Measurements from ENCODE around the gene GPR179. TPM values are rescaled to one million over a fixed set of nuclear protein-coding genes. Genes with fewer than 3 reads are reported as not detected.

GPR179 gene
- total RNA-seq, 2 donors from 2014 or later: 0.03 to 0.12 TPM

Other genes with a start within 250 kb of the GPR179 start
- not detected for gene TBC1D3E, start 216.0 kb downstream of the GPR179 start, total RNA-seq
- not detected for gene TBC1D3, start 151.4 kb downstream of the GPR179 start, total RNA-seq
- gene MRPL45, start 46.8 kb downstream of the GPR179 start, total RNA-seq: 10 to 100 TPM; 34.1 to 42.4 TPM
- gene SOCS7, start 7.9 kb upstream of the GPR179 start, total RNA-seq: 10 to 100 TPM; 11.4 to 15.3 TPM
- 10 to 100 TPM in 1 of 2 donors, 1 to 10 TPM in 1; 4.0 to 14.1 TPM for gene ARHGAP23, start 84.5 kb upstream of the GPR179 start, total RNA-seq